ENCODE results near the gene RAB33B. TPM values are rescaled to one million over a fixed set of nuclear protein-coding genes. Genes with fewer than 3 reads are reported as not detected.
"Not testable (repeated sequence)": the region's sequence is repeated elsewhere in the genome, so short reads cannot be mapped to it uniquely, and the experiment has no call there.

The RAB33B gene
- total RNA-seq, 4 donors from 2014 or later, result 8.1 to 12.3 (median 10.8) TPM

DNA sequence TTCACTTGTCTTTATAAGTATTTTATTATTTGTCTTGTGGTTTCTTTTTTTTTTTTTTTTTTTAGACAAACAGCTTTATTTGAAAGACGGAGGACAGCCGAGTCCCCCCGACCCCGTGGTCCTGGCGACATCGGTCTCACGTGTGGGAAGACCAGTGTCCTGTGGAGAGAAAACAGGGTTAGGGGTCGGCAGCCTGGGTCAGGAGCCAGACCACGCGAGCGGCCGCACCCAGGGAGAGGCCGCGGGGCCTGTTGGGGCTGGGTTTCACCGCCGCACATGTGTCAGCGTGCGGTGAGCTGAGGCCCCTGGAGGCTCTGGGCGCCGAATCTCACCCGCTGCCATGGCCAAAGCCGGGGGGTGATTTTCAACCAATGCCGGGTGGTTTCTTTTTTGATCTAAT, 17.8 kb upstream of the RAB33B start:
- TF ChIP-seq, protein P1, sequence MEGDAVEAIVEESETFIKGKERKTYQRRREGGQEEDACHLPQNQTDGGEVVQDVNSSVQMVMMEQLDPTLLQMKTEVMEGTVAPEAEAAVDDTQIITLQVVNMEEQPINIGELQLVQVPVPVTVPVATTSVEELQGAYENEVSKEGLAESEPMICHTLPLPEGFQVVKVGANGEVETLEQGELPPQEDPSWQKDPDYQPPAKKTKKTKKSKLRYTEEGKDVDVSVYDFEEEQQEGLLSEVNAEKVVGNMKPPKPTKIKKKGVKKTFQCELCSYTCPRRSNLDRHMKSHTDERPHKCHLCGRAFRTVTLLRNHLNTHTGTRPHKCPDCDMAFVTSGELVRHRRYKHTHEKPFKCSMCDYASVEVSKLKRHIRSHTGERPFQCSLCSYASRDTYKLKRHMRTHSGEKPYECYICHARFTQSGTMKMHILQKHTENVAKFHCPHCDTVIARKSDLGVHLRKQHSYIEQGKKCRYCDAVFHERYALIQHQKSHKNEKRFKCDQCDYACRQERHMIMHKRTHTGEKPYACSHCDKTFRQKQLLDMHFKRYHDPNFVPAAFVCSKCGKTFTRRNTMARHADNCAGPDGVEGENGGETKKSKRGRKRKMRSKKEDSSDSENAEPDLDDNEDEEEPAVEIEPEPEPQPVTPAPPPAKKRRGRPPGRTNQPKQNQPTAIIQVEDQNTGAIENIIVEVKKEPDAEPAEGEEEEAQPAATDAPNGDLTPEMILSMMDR (IDR thresholded peaks at IDR 0.05), result no peak
- TF ChIP-seq POLR2A (IDR thresholded peaks at IDR 0.05), result no peak
- intact Hi-C loops (cut with DNase I; ENCODE audit: low total_unique reads), result no loop called here
- no peak overlapping the region for H3K4me3 ChIP-seq (ENCODE audit: low read depth, poor library complexity, severe bottlenecking)
- no peak for DNase-seq (ENCODE audit: low spot score in 2 of 2)
- 97 to 98% methylated on average over 23 of the region's 23 CpGs for WGBS, 2 donors

DNA sequence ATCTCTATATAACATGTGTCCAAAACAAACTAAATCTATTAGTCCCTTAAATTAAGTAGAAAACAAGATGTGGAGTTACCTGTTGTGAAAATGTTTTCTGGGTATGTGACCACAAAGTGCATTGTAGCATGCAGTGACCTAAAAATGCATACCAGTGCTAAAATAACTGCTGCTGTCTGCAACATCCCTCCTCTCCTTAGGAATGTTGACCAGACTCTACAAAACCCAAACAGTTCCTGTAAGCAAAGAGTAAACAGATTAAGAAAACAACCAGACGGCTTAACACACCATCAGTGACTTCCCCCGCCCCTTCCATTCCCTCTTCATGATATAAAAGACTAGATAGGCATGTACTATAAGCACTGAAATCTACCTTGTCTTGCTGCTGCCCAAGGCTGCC, 15.8 kb upstream of the RAB33B start:
- no peak for TF ChIP-seq POLR2A (IDR thresholded peaks at IDR 0.05)
- TF ChIP-seq, protein P1 (IDR thresholded peaks at IDR 0.05), result no peak
- intact Hi-C loops (cut with DNase I; ENCODE audit: low total_unique reads), result no loop called here
- DNase-seq (ENCODE audit: low spot score in 2 of 2), result no peak
- H3K4me3 ChIP-seq (ENCODE audit: low read depth, poor library complexity, severe bottlenecking), result no peak overlapping the region
- WGBS, 2 donors, result 90 to 91% methylated on average over 2 of the region's 2 CpGs

DNA sequence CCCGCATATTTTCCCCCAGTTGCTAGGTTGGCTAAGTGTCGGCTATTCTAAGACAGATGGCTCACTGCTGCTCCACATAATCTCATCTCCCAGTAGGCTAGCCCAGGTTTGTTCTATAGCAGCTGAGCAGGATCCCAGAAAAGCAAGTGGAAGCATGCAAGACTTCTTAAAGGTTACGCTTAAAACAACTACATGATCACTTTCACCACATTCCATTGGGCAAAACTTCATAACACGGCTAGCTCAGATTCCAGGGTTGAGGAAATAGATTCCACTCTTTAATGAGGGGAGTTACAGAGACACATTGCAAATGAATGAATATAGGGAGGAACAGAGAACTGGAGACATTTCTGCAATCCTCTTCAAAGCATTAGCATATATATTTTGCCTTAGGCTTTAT, 12.9 kb upstream of the RAB33B start:
- 61 to 68% methylated on average over 4 of the region's 4 CpGs for WGBS, 2 donors
- TF ChIP-seq, protein P1 (IDR thresholded peaks at IDR 0.05), result no peak
- no peak for TF ChIP-seq POLR2A (IDR thresholded peaks at IDR 0.05)
- no peak overlapping the region for H3K4me3 ChIP-seq (ENCODE audit: low read depth, poor library complexity, severe bottlenecking)
- no peak for DNase-seq (ENCODE audit: low spot score in 2 of 2)
- intact Hi-C loops (cut with DNase I; ENCODE audit: low total_unique reads), result no loop called here

DNA sequence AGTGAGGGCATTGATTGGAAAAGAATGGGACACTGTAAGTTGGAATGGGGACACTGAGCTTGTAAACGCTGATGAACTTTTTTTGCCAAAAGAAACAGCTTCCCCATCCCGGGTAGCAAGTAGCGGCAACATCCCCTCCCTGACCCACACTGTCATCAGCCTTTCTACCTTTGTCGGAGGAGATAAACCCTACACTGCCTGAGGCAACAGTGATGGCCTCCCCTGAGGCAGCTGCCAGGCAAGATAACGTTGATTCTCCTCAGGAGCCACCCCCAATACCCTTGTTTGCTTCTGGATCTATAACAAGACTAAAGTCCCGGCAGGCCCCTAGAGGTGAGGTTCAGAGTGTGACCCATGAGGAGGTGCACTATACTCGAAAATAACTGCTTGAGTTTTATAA, 10.3 kb upstream of the RAB33B start:
- no peak for TF ChIP-seq POLR2A (IDR thresholded peaks at IDR 0.05)
- intact Hi-C loops (cut with DNase I; ENCODE audit: low total_unique reads), result no loop called here
- no peak overlapping the region for H3K4me3 ChIP-seq (ENCODE audit: low read depth, poor library complexity, severe bottlenecking)
- 94 to 96% methylated on average over 7 of the region's 7 CpGs for WGBS, 2 donors
- DNase-seq (ENCODE audit: low spot score in 2 of 2), result no peak

DNA sequence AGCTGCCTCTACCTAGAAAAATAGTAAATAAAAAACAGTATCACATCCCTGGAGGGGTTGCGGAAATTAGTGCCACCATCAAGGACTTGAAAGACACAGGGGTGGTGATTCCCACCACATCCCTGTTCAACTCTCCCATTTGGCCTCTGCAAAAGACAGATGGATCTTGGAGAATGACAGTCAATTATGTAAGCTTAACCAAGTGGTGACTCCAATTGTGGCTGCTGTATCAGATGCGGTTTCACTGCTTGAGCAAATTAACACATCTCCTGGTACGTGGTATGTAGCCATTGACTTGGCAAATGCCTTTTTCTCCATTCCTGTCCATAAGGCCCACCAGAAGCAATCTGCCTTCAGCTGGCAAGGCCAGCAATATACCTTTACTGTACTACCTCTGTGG, 9.0 kb upstream of the RAB33B start:
- H3K4me3 ChIP-seq (ENCODE audit: low read depth, poor library complexity, severe bottlenecking); DNase-seq (ENCODE audit: low spot score in 2 of 2); intact Hi-C loops (cut with DNase I; ENCODE audit: low total_unique reads): not testable (repeated sequence)
- 67 to 90% methylated on average over 3 of the region's 3 CpGs for WGBS, 2 donors

DNA sequence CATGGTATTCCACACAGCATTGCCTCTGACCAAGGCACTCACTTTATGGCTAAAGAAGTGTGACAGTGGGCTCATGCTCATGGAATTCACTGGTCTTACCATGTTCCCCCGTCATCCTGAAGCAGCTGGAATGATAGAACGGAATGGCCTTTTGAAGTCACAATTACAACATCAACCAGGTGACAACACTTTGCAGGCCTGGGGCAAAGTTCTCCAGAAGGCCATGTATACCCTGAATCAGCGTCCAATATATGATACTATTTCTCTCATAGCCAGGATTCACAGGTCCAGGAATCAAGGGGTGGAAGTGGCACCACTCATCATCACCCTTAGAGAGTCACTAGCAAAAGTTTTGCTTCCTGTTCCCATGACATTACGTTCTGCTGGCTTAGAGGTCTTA, 6.8 kb upstream of the RAB33B start:
- DNase-seq (ENCODE audit: low spot score in 2 of 2); intact Hi-C loops (cut with DNase I; ENCODE audit: low total_unique reads); H3K4me3 ChIP-seq (ENCODE audit: low read depth, poor library complexity, severe bottlenecking): not testable (repeated sequence)
- WGBS, 2 donors, result 88 to 95% methylated on average over 4 of the region's 4 CpGs

DNA sequence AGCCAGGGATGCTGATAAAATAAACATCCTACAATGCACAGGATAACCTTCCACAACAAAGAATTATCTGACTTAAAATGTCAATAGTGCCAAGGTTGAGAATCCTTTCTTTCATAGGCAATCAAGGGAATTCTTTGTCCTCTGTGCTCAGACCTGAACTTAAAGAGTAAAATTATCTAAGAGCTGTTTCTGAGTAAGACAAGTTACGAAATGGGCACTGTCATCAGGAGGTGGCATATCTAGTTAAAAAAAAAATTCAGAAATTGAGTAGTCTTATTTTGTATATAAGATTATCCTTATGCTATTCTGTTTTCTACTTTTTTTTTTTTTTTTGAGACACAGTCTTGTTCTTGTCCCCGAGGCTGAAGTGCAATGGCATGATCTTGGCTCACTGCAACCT, 3.3 kb upstream of the RAB33B start:
- TF ChIP-seq POLR2A (IDR thresholded peaks at IDR 0.05), result no peak
- TF ChIP-seq, protein P1 (IDR thresholded peaks at IDR 0.05), result no peak
- no peak for DNase-seq (ENCODE audit: low spot score in 2 of 2)
- H3K4me3 ChIP-seq (ENCODE audit: low read depth, poor library complexity, severe bottlenecking), result no peak overlapping the region
- 95 to 96% methylated on average over 2 of the region's 2 CpGs for WGBS, 2 donors
- intact Hi-C loops (cut with DNase I; ENCODE audit: low total_unique reads), result no loop called here
